Neural cell (in vitro differentiated cells): ENCODE measurements around the gene SARS2.

ENCODE experiments used
- EP300 ChIP-seq: fragments of 450-650 bp; conservative IDR thresholded peaks from 2 replicates; pipeline ENCODE4 v1.6.1; 2014; ENCODE audit warnings: antibody characterized with exemption, mild to moderate bottlenecking, moderate library complexity; ENCODE audit not compliant: poor library complexity, severe bottlenecking
- EZH2 ChIP-seq: fragments of 200-600, 300-800 bp; shearing (Covaris generic), sonication (generic); IDR thresholded peaks from 2 replicates; pipeline ENCODE4 v1.6.1; 2014; ENCODE audit warnings: antibody characterized with exemption, low read length, borderline replicate concordance, mild to moderate bottlenecking; ENCODE audit not compliant: insufficient read depth, poor library complexity, severe bottlenecking
- POLR2AphosphoS5 ChIP-seq: IDR thresholded peaks from 2 replicates; pipeline ENCODE4 v1.6.1; 2012
- RAD21 ChIP-seq: fragments of 450-650 bp; conservative IDR thresholded peaks from 2 replicates; pipeline ENCODE4 v1.6.1; 2014; ENCODE audit warnings: antibody characterized with exemption, mild to moderate bottlenecking, moderate library complexity
- SMC3 ChIP-seq: fragments of 450-650 bp; conservative IDR thresholded peaks from 2 replicates; pipeline ENCODE4 v1.6.1; 2014; ENCODE audit warnings: antibody characterized with exemption, mild to moderate bottlenecking, moderate library complexity; ENCODE audit not compliant: poor library complexity
- TF ChIP-seq, protein P1 (sequence below): fragments of 450-650 bp; IDR thresholded peaks from 2 replicates; pipeline ENCODE4 v1.5.1; 2014; ENCODE audit warnings: antibody characterized with exemption, mild to moderate bottlenecking, moderate library complexity; ENCODE audit not compliant: poor library complexity, severe bottlenecking
- TF ChIP-seq, protein P2 (sequence below): IDR thresholded peaks from 2 replicates; pipeline ENCODE4 v1.6.1; 2012; ENCODE audit warnings: borderline replicate concordance

GRCh38 chr19:38869836-38870607 is 60.5 kb downstream of the SARS2 start:
- TF ChIP-seq POLR2AphosphoS5, result no peak
- TF ChIP-seq, protein P1, sequence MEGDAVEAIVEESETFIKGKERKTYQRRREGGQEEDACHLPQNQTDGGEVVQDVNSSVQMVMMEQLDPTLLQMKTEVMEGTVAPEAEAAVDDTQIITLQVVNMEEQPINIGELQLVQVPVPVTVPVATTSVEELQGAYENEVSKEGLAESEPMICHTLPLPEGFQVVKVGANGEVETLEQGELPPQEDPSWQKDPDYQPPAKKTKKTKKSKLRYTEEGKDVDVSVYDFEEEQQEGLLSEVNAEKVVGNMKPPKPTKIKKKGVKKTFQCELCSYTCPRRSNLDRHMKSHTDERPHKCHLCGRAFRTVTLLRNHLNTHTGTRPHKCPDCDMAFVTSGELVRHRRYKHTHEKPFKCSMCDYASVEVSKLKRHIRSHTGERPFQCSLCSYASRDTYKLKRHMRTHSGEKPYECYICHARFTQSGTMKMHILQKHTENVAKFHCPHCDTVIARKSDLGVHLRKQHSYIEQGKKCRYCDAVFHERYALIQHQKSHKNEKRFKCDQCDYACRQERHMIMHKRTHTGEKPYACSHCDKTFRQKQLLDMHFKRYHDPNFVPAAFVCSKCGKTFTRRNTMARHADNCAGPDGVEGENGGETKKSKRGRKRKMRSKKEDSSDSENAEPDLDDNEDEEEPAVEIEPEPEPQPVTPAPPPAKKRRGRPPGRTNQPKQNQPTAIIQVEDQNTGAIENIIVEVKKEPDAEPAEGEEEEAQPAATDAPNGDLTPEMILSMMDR, result peak; percentile 56
- TF ChIP-seq, protein P2, sequence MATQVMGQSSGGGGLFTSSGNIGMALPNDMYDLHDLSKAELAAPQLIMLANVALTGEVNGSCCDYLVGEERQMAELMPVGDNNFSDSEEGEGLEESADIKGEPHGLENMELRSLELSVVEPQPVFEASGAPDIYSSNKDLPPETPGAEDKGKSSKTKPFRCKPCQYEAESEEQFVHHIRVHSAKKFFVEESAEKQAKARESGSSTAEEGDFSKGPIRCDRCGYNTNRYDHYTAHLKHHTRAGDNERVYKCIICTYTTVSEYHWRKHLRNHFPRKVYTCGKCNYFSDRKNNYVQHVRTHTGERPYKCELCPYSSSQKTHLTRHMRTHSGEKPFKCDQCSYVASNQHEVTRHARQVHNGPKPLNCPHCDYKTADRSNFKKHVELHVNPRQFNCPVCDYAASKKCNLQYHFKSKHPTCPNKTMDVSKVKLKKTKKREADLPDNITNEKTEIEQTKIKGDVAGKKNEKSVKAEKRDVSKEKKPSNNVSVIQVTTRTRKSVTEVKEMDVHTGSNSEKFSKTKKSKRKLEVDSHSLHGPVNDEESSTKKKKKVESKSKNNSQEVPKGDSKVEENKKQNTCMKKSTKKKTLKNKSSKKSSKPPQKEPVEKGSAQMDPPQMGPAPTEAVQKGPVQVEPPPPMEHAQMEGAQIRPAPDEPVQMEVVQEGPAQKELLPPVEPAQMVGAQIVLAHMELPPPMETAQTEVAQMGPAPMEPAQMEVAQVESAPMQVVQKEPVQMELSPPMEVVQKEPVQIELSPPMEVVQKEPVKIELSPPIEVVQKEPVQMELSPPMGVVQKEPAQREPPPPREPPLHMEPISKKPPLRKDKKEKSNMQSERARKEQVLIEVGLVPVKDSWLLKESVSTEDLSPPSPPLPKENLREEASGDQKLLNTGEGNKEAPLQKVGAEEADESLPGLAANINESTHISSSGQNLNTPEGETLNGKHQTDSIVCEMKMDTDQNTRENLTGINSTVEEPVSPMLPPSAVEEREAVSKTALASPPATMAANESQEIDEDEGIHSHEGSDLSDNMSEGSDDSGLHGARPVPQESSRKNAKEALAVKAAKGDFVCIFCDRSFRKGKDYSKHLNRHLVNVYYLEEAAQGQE, result no peak
- TF ChIP-seq EZH2, result no peak
- peak; percentile 25 for TF ChIP-seq SMC3
- TF ChIP-seq EP300, result no peak
- peak; percentile 15 for TF ChIP-seq RAD21
